GM18526 (cell line): ENCODE measurements around the gene DSC2.

Source experiments
- POLR2A ChIP-seq: IDR thresholded peaks from 3 replicates; pipeline ENCODE4 v1.6.1; 2011; ENCODE audit not compliant: insufficient read length; ENCODE audit errors: extremely low read depth

The DSC2 gene

GRCh38 chr18:31102025-31102684, at the start of gene DSC2:
Gene DSC2 (minus strand): TSS chr18:31102421. CDS start chr18:31101971, 450 bp downstream.
- TF ChIP-seq POLR2A: no peak

GRCh38 chr18:31149351-31149750, 47.1 kb upstream of the DSC2 start:
- TF ChIP-seq POLR2A: no peak

- TF ChIP-seq POLR2A: no peak
These were observed 46.4 kb upstream of the DSC2 start for GRCh38 chr18:31148600-31148999.

GRCh38 chr18:31146809-31147208, 44.6 kb upstream of the DSC2 start:
- no peak for TF ChIP-seq POLR2A

- TF ChIP-seq POLR2A: no peak
These were observed 40.8 kb upstream of the DSC2 start for GRCh38 chr18:31143025-31143424.

GRCh38 chr18:31138709-31139108, 36.5 kb upstream of the DSC2 start:
- no peak for TF ChIP-seq POLR2A

GRCh38 chr18:31134988-31135529, 32.8 kb upstream of the DSC2 start:
- no peak for TF ChIP-seq POLR2A

GRCh38 chr18:31129398-31130115, 27.3 kb upstream of the DSC2 start:
- no peak for TF ChIP-seq POLR2A

GRCh38 chr18:31125878-31126277, 23.7 kb upstream of the DSC2 start:
- no peak for TF ChIP-seq POLR2A

- TF ChIP-seq POLR2A: no peak
These were observed 18.4 kb upstream of the DSC2 start for GRCh38 chr18:31120594-31120993.

GRCh38 chr18:31116853-31117595, 14.8 kb upstream of the DSC2 start:
- TF ChIP-seq POLR2A: no peak

- no peak for TF ChIP-seq POLR2A
These were observed 10.6 kb upstream of the DSC2 start for GRCh38 chr18:31112804-31113203.

- no peak for TF ChIP-seq POLR2A
These were observed 3.5 kb upstream of the DSC2 start for GRCh38 chr18:31105733-31106132.

- no peak for TF ChIP-seq POLR2A
These were observed 2.2 kb upstream of the DSC2 start for GRCh38 chr18:31104444-31104843.

- TF ChIP-seq POLR2A: no peak
These were observed 1.2 kb upstream of the DSC2 start for GRCh38 chr18:31103423-31103822.

GRCh38 chr18:31102941-31103340, 720 bp upstream of the DSC2 start:
- TF ChIP-seq POLR2A: no peak
